GM23248 (cell line): Measurements from ENCODE around the gene PHOX2A. TPM values are rescaled to one million over a fixed set of nuclear protein-coding genes. Genes with fewer than 3 reads are reported as not detected.
"Not testable (repeated sequence)": the region's sequence is repeated elsewhere in the genome, so short reads cannot be mapped to it uniquely, and the experiment has no call there.

ENCODE experiments used
- DNase-seq: peaks from one replicate; pipeline ENCODE4 v3.0.0-alpha.2; 2015
- H2AFZ ChIP-seq: fragments of 200-600 bp; sonication (generic); 2 replicates; pipeline ENCODE4 v1.6.1; 2016; ENCODE audit warnings: antibody characterized with exemption
- H3F3A ChIP-seq: fragments of 200-600 bp; sonication (generic); 2 replicates; pipeline ENCODE4 v1.6.1; 2016; ENCODE audit warnings: mild to moderate bottlenecking, antibody characterized with exemption, mixed run types; ENCODE audit not compliant: insufficient read depth
- H3K27ac ChIP-seq: fragments of 200-600 bp; sonication (generic); 2 replicates; pipeline ENCODE4 v1.5.1; 2016; ENCODE audit warnings: mild to moderate bottlenecking
- H3K27me3 ChIP-seq: fragments of 200-600 bp; sonication (generic); replicated peaks from 2 replicates; pipeline ENCODE4 v1.6.1; 2016; ENCODE audit warnings: mild to moderate bottlenecking; ENCODE audit not compliant: insufficient read depth
- H3K36me3 ChIP-seq: fragments of 200-600 bp; sonication (generic); 2 replicates; pipeline ENCODE4 v1.6.1; 2016; ENCODE audit warnings: low read depth, mild to moderate bottlenecking
- H3K4me1 ChIP-seq: fragments of 200-600 bp; sonication (generic); 2 replicates; pipeline ENCODE4 v1.6.1; 2016; ENCODE audit warnings: mild to moderate bottlenecking; ENCODE audit not compliant: insufficient read depth
- H3K4me2 ChIP-seq: fragments of 200-600 bp; sonication (generic); one replicate; pipeline ENCODE4 v1.6.1; 2016; ENCODE audit warnings: mild to moderate bottlenecking; ENCODE audit not compliant: unreplicated experiment
- H3K4me3 ChIP-seq: fragments of 200-600 bp; sonication (generic); 2 replicates; pipeline ENCODE4 v1.5.1; 2016; ENCODE audit warnings: mild to moderate bottlenecking
- H3K79me2 ChIP-seq: fragments of 200-600 bp; sonication (generic); 2 replicates; pipeline ENCODE4 v1.6.1; 2016; ENCODE audit warnings: mild to moderate bottlenecking; ENCODE audit not compliant: insufficient read depth
- H3K9ac ChIP-seq: fragments of 200-600 bp; sonication (generic); 2 replicates; pipeline ENCODE4 v1.6.1; 2016; ENCODE audit warnings: mild to moderate bottlenecking
- H3K9me2 ChIP-seq: fragments of 200-600 bp; sonication (generic); 2 replicates; pipeline ENCODE4 v1.6.1; 2016; ENCODE audit warnings: mixed run types, mild to moderate bottlenecking, moderate library complexity; ENCODE audit not compliant: insufficient read depth
- H3K9me3 ChIP-seq: fragments of 200-600 bp; sonication (generic); one replicate; pipeline ENCODE4 v1.6.1; 2017; ENCODE audit warnings: low read depth
- H4K20me1 ChIP-seq: fragments of 200-600 bp; sonication (generic); 2 replicates; pipeline ENCODE4 v1.6.0; 2016; ENCODE audit not compliant: insufficient read depth
- EZH2 ChIP-seq: fragments of 200-600 bp; sonication (generic); IDR thresholded peaks from 2 replicates; pipeline ENCODE4 v1.6.1; 2018; ENCODE audit warnings: antibody characterized with exemption, mild to moderate bottlenecking; ENCODE audit not compliant: insufficient read depth, poor library complexity, severe bottlenecking
- EZH2phosphoT487 ChIP-seq: fragments of 200-600 bp; sonication (generic); IDR thresholded peaks from 2 replicates; pipeline ENCODE4 v1.6.1; 2018; ENCODE audit warnings: antibody characterized with exemption, moderate library complexity, mild to moderate bottlenecking, low read depth; ENCODE audit not compliant: insufficient read depth
- WGBS, 2 experiments: methylation state at CpG; one replicate each; pipeline ENCODE4 v1.1.6; 2015 to 2017; ENCODE audit warnings: low lambda C conversion rate in 2 of 2, low coverage in 1 of 2; ENCODE audit errors: missing lambda C conversion rate in 2 of 2; 5-methylcytosine and 5-hydroxymethylcytosine counted together
- in situ Hi-C: fragments of 300-500 bp; cut with MboI; formaldehyde crosslinking; loops from 2 replicates; pipeline ENCODE4 v1.15.0; 2020
- polyA plus RNA-seq: library from polyadenylated mRNA; unstranded; fragments of >200 nt; fragmentation: Nextera tagmentation; extraction: Ambion mirVana; gene quantifications from 2 replicates; pipeline ENCODE4 v1.2.1, GENCODE V29; 2016
- total RNA-seq: library from RNA; depleted of rRNA; stranded (reverse); fragments of >200 nt; shearing (Covaris generic); gene quantifications from 2 replicates; pipeline ENCODE4 v1.2.3, GENCODE V29; 2014

The PHOX2A gene
- total and polyA plus RNA-seq, 2 experiments from 2014 or later: not detected

GRCh38 chr11:72203163-72203562 is 40.8 kb downstream of the PHOX2A start:
- Histone ChIP-seq H3F3A (no peaks in the 10 kb centered on the region), H3K79me2 (no peaks in the 10 kb centered on the region), H3K9me3 (no peaks in the 10 kb centered on the region), H3K9me2 (no peaks in the 10 kb centered on the region), H3K4me2 (no peak overlapping the region), H3K4me1 (no peaks in the 10 kb centered on the region), H2AFZ (no peak overlapping the region), H3K27ac (no peak overlapping the region), H3K4me3 (no peak overlapping the region), H3K9ac (no peak overlapping the region), H3K27me3 (no peaks in the 10 kb centered on the region), H3K36me3 (no peaks in the 10 kb centered on the region), H4K20me1 (no peaks in the 10 kb centered on the region)
- in situ Hi-C loops: no loop called here
- WGBS, 2 experiments: 47 to 50% methylated on average over 2 of the region's 2 CpGs
- no peak for TF ChIP-seq EZH2phosphoT487
- no peak for TF ChIP-seq EZH2
- no peak for DNase-seq

- TF ChIP-seq EZH2phosphoT487 (no peak), EZH2 (no peak)
- in situ Hi-C loops: no loop called here
- Histone ChIP-seq H3F3A (no peaks in the 10 kb centered on the region), H3K79me2 (no peaks in the 10 kb centered on the region), H3K9me3 (no peaks in the 10 kb centered on the region), H3K27ac (no peak overlapping the region), H2AFZ (no peak overlapping the region), H3K27me3 (no peaks in the 10 kb centered on the region), H3K9me2 (no peaks in the 10 kb centered on the region), H3K36me3 (no peaks in the 10 kb centered on the region), H3K9ac (no peak overlapping the region), H4K20me1 (no peaks in the 10 kb centered on the region), H3K4me1 (no peaks in the 10 kb centered on the region), H3K4me2 (no peak overlapping the region), H3K4me3 (no peak overlapping the region)
- 88 to 90% methylated on average over 6 of the region's 6 CpGs for WGBS, 2 experiments
- no peak for DNase-seq
Measured at GRCh38 chr11:72202571-72202970, 41.4 kb downstream of the PHOX2A start.

GRCh38 chr11:72201445-72201844 is 42.5 kb downstream of the PHOX2A start:
- H3K4me3 ChIP-seq, H3K9me2 ChIP-seq, H3K27ac ChIP-seq, H3K4me2 ChIP-seq, H2AFZ ChIP-seq, H3K4me1 ChIP-seq, H3K27me3 ChIP-seq, H3K9me3 ChIP-seq, H3F3A ChIP-seq, H3K36me3 ChIP-seq, in situ Hi-C loops, H3K79me2 ChIP-seq, H4K20me1 ChIP-seq, H3K9ac ChIP-seq, DNase-seq: not testable (repeated sequence)
- WGBS, 2 experiments: 94 to 97% methylated on average over 8 to 43 of the region's 43 CpGs

GRCh38 chr11:72195518-72196270 is 48.3 kb downstream of the PHOX2A start:
- H3K27me3 ChIP-seq: no peaks in the 10 kb centered on the region; the same call in 1 of the 2 replicates
- 73 to 81% methylated on average over 12 of the region's 12 CpGs for WGBS, 2 experiments
- H3K27ac ChIP-seq: no peak overlapping the region
- no peaks in the 10 kb centered on the region for H3K4me1 ChIP-seq
- no peak overlapping the region for H3K4me3 ChIP-seq
- H3F3A ChIP-seq: no peaks in the 10 kb centered on the region
- H2AFZ ChIP-seq: no peak overlapping the region
- no peak overlapping the region for H3K4me2 ChIP-seq
- no peaks in the 10 kb centered on the region for H3K9me2 ChIP-seq
- no peak for DNase-seq
- in situ Hi-C loops: no loop called here
- H4K20me1 ChIP-seq: no peaks in the 10 kb centered on the region
- no peaks in the 10 kb centered on the region for H3K79me2 ChIP-seq
- H3K9me3 ChIP-seq: no peaks in the 10 kb centered on the region
- TF ChIP-seq EZH2phosphoT487: no peak
- no peak for TF ChIP-seq EZH2
- no peak overlapping the region for H3K9ac ChIP-seq
- no peaks in the 10 kb centered on the region for H3K36me3 ChIP-seq
